Endothelial cell of hepatic sinusoid (primary cell): Measurements from ENCODE around the gene NOP58.
"Not testable (repeated sequence)": the region's sequence is repeated elsewhere in the genome, so short reads cannot be mapped to it uniquely, and the experiment has no call there.

ENCODE experiments used
- in situ Hi-C: cut with HindIII; loops from 2 replicates; pipeline ENCODE4 v1.10.0; 2017; ENCODE audit warnings: low sequenced_read_pairs

Gene NOP58

DNA sequence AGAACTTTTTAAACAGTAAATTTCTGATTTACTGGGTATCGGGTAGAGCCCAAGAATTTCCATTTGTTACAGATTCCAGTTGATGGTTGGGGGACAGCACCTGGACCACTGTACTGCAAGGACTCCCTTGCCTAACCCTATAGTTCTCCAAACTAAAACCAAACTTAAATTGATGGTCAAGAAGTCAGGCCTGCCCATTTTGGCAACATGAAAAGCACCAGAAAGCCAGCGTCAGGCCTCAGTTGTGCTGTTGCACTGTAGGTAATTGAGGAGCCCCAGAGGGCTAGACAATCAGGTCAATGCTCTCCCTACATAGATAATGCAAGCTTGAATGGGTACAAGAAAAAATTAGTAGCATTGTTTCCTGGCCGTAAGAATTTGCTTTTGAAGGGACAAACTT is 40.5 kb downstream of the NOP58 start:
- in situ Hi-C loops: no loop called here

- in situ Hi-C loops: no loop called here
Measured at GRCh38 chr2:202307690-202308089, 42.1 kb downstream of the NOP58 start.

DNA sequence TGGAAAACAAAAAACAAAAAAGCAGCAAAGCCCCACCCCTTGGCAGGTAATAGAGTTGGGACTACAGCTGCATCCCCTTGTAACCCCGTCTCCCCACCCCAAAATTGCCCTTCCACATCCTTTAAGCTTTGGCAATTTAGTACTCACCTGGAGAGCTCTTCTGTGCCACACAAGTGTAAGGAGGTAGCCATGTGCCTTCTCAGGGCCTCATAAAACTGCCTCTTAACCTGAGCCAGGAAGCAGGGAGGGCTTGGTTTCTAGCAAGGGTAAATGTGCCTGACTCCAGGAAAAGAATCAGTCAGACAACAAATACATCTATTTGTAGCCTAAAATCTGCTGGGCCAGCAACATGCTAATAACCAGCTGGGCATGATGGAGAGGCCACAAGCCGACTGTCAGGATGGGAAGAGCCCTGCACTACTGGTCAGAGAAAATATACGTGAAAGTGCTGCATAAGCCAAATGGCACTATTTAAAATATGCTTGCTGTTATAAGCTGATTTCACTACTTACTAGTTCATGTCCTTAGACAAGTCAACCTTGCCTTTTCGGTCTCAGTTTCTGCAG is 46.3 kb downstream of the NOP58 start:
- in situ Hi-C loops: no loop called here

DNA sequence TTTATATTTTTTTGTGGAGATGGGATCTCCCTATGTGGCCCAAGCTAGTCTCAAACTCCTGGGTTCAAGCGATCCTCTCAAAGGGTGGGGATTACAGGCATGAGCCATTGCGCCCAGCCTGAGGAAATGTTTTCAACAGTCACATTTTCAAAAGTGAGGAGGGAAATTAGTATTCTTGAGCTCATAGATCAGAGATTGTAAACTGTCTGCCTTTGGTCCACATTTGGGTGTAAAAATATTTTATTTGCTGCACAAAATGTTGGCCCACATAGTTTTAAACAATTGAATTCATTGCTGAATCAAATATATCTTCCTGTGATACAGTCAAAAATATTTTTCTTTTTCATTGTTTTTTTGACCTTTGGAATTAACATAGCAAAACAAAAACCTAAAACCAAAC is 48.6 kb downstream of the NOP58 start:
- in situ Hi-C loops: no loop called here

GRCh38 chr2:202317080-202317857 is 51.7 kb downstream of the NOP58 start:
- in situ Hi-C loops: no loop called here

- in situ Hi-C loops: not testable (repeated sequence)
Measured at GRCh38 chr2:202320362-202320761, 54.8 kb downstream of the NOP58 start.

- in situ Hi-C loops: no loop called here
Measured at GRCh38 chr2:202322435-202322834, 56.9 kb downstream of the NOP58 start.

GRCh38 chr2:202327858-202328257 is 62.3 kb downstream of the NOP58 start:
- in situ Hi-C loops: no loop called here

DNA sequence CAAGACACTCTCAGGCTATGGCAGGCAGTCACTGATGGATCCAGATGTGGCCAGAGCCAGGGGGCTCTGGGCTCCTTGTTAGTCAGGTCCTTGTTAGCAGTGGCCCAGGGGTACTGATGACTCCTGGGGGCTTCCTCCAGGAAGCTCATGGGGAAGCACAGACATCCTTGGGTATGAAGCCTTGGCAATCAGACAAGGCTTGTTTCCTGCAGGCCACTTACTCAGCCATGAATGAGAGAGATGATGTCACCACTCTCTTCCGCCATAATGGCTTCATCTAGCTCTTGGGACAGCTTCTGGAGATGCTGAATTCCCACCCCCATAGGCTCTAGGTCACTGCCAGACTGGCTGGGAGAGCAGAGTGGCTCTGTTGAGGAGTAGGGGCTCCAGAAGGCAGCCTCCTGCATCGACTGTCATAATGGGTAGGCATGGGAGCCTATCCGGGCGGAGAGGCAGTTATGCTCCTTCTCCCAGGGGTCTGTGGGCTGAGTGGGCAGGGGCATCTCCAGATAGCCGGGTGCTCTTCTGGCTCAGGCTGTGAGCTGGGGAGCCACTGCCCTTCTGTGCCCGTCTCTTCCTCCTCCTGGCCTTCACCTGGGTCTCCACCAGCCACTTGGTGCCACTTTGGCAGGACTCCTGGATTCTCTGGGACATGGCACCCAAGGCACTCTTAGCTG is 70.4 kb downstream of the NOP58 start:
- in situ Hi-C loops: no loop called here

DNA sequence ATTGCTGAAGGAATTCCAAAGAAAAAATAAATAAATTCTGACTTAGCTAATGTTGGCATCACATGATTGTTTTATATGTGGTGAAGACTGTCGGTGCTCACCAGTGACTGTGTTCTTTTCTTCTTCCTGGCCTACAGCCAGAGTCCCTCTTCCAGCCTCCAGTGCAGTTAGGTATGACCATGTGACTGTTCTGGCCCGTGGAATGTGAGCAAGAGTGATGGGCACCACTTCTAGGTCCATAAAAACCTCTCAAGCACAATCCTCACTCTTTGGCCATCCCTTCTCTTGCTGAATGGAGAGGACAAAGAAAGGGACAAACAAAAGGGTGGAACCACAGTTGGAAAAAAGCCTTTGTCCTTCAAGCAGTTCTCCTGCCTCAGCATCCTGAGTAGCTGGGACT is 71.6 kb downstream of the NOP58 start:
- in situ Hi-C loops: no loop called here

- in situ Hi-C loops: no loop called here
Measured at GRCh38 chr2:202337706-202338346, 72.3 kb downstream of the NOP58 start.

GRCh38 chr2:202339071-202339870 is 73.7 kb downstream of the NOP58 start:
- in situ Hi-C loops: no loop called here

GRCh38 chr2:202344178-202344577 is 78.6 kb downstream of the NOP58 start:
- in situ Hi-C loops: no loop called here

- in situ Hi-C loops: no loop called here
Measured at GRCh38 chr2:202346180-202346579, 80.6 kb downstream of the NOP58 start.
